ENCODE results near the gene ARHGAP24. TPM values are rescaled to one million over a fixed set of nuclear protein-coding genes. Genes with fewer than 3 reads are reported as not detected.
"Not testable (repeated sequence)": the region's sequence is repeated elsewhere in the genome, so short reads cannot be mapped to it uniquely, and the experiment has no call there.

ARHGAP24 gene
- total RNA-seq, 1 experiment from 2014 or later = 34.6 TPM

DNA sequence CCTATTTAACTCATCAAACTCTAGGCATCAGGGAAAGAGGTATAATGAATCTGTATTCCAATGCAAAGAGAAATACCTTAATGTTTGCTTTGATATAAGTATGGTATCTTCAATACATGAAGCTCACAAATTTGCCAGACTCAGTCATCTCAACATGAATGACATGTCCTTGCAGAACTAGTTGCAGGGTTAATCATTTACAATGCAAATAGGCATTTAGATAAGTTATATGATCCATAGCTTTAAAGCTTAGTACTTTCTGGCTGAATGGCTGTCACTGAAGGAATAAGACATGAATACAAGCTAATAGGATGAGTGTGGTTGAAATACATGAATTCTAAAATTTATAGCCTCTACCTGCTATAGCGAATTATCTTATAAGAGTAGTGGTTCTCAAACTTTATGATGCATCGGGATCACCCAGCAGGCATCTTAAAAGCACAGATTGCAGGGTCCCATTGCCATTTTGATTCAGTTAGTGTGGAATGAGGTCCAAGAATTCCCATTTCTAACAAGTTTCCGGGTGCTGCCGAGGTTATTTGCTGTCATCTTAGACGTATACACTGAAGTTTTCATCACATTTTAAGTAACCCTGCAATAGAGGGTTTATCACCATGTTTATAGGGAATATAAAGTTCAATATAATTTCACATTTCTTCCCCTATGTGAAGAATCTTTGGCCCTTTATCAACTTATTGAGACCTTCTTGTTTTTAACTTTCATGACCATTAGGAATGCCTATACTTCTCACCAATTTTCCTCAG is 439.2 kb downstream of the ARHGAP24 start:
- H3K9me3 ChIP-seq (replicated peaks) = no peaks in the 10 kb centered on the region
- DNase-seq = no peak
- H3K27me3 ChIP-seq = no peaks in the 10 kb centered on the region
- no peaks in the 10 kb centered on the region for H3K36me3 ChIP-seq
- no peaks in the 10 kb centered on the region for H3K4me1 ChIP-seq
- no peak overlapping the region for H3K27ac ChIP-seq
- H3K4me3 ChIP-seq = no peak overlapping the region

DNA sequence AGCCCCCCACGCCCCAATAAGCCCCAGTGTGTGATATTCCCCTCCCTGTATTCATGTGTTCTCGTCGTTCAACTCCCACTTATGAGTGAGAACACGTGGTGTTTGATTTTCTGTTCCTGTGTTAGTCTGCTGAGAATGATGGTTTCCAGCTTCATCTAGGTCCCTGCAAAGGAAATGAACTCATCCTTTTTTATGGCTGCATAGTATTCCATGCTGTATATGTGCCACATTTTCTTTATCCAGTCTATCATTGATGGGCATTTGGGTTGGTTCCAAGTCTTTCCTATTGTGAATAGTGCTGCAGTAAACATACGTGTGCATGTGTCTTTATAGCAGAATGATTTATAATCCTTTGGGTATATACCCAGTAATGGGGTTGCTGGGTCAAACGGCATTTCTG is 440.6 kb downstream of the ARHGAP24 start:
- H3K4me1 ChIP-seq; H3K27ac ChIP-seq; H3K27me3 ChIP-seq; H3K36me3 ChIP-seq; H3K9me3 ChIP-seq (replicated peaks); DNase-seq; H3K4me3 ChIP-seq: not testable (repeated sequence)

DNA sequence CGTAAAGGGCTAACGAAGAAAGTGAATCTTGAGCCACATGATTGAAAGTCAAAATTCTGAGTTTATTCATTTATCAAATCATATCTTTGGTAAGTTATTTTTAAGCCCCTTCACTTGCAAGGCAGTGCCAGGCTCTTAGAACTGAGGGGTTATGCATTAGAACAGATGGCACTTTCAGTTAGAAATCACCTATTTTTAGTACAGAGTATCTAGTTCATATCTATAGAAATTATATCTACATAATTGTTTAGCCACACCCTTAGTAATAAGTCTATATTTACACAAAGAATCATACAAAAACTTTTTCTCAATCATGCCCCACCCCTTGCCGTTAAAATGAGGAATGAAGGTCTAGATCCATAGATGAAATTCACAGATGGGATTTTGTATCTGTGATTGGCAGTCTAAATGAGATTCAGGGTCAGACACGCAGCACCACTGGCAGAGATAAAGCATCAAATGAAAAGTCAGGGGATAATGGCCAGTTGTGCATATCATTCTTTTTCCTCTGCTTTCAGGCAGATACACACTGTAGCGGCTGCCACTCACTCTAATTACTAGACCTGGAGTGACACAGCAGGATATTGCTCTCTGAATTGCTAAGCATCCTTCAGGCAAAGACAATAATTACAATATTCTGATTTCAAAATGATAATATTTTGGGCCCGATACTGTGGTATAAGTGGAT is 444.4 kb downstream of the ARHGAP24 start:
- Histone ChIP-seq H3K4me3 (no peak overlapping the region), H3K4me1 (no peaks in the 10 kb centered on the region), H3K9me3 (replicated peaks) (peaks cover 3% of the 10 kb centered on the region; the same call in 1 of the 2 replicates), H3K36me3 (peaks cover 3% of the 10 kb centered on the region; the same call in 1 of the 2 replicates), H3K27ac (no peak overlapping the region), H3K27me3 (no peaks in the 10 kb centered on the region)
- DNase-seq = no peak

DNA sequence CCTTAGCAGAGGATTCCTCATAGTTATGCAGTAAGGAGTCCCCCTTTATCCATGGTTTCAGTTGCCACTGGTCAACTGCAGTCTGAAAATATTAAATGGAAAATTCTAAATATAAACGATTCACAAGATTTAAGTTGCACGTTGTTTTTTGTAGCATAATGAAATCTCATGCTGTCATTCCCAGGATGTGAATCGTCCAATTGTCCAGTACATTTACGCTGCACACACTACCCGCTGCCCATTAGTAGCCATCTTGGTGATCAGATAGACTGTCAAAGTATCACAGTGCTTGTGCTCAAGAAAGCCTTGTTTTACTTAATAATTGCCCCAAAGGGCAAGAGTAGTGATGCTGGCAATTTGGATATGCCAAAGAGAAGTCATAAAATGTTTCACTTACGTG is 450.1 kb downstream of the ARHGAP24 start:
- Histone ChIP-seq H3K27ac (no peak overlapping the region), H3K9me3 (replicated peaks) (peaks cover 3% of the 10 kb centered on the region; the same call in 1 of the 2 replicates), H3K36me3 (peaks cover 10% of the 10 kb centered on the region), H3K27me3 (no peaks in the 10 kb centered on the region), H3K4me1 (no peaks in the 10 kb centered on the region), H3K4me3 (no peak overlapping the region)
- DNase-seq = no peak

DNA sequence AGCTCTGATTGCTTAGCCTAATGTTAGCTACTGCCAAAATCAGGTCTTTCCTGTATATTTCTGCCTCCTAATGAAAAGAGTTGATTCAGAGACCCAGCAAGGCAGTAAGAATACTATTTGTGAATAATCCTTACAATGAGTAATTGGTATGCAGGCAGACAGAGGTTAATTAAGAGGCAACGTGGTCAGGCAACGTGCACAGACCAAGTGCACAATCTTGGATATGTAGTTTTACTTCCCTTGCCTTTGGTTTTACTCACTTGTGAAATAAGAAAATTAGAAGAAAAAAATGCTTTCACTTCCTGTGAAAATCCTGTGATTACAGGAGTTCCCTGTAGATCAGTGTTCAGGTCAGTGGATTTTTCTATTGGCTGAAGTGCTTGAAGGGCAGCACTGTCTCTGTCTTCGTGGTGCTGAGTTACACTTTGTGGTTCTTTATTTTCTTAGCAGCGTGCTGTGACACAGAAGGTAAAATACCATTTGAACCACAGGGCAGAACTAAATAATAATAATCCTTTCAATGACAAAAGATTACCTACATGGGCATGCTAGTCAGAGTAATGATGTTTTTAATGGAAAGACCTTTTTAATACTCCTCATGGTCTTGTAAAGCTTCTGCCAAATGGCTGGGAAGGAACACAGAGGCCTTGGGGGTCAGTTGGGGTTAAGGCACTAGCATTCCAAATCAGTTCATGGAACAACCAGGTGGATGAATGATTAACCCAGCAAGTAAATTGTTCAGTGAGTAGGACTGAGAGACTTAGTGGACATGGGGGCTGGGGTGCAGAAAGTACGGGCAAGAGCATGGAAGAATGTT is 454.0 kb downstream of the ARHGAP24 start:
- Histone ChIP-seq H3K27me3 (no peaks in the 10 kb centered on the region), H3K36me3 (peaks cover 13% of the 10 kb centered on the region), H3K4me3 (no peak overlapping the region), H3K9me3 (replicated peaks) (no peaks in the 10 kb centered on the region), H3K27ac (no peak overlapping the region), H3K4me1 (no peaks in the 10 kb centered on the region)
- peak in 1 of 2 experiments; percentile 27 for DNase-seq

DNA sequence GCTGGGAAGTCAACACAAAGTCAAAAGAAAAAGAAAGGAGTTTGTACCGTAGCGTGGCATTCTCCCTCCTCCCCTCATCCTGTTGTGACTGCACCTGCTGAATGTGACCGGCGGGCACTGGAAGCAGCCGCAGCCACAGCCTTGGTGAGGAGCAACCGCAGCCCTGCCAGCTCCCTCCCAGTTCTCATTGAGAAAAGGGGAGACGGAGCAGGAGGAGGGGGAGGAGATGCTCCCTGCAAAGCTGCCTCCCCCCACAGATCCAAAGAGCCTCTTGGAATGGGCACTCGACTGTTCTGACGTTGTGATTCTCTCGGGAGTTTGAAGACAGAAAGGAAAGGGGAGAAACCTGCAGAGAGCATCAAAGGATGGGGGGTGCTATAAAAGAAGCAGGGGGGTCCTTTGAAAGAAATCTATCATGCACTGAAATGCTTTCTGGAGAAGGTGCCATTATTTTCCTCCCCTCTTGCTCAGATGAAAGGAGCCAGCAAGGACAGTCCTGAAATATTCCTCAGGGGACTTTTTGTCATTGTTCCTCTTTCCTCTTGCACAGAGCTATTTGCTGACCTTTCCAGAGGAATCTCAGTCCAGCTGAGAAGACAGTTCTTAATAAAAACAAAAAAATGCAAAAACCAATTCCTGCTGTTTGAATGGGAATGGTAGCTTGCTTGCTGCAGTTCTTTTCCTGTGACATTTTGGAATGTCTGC is 455.2 kb downstream of the ARHGAP24 start:
- DNase-seq = no peak
- Histone ChIP-seq H3K27ac (no peak overlapping the region), H3K4me1 (no peaks in the 10 kb centered on the region), H3K27me3 (no peaks in the 10 kb centered on the region), H3K36me3 (peaks cover 4% of the 10 kb centered on the region), H3K4me3 (no peak overlapping the region), H3K9me3 (replicated peaks) (no peaks in the 10 kb centered on the region)

DNA sequence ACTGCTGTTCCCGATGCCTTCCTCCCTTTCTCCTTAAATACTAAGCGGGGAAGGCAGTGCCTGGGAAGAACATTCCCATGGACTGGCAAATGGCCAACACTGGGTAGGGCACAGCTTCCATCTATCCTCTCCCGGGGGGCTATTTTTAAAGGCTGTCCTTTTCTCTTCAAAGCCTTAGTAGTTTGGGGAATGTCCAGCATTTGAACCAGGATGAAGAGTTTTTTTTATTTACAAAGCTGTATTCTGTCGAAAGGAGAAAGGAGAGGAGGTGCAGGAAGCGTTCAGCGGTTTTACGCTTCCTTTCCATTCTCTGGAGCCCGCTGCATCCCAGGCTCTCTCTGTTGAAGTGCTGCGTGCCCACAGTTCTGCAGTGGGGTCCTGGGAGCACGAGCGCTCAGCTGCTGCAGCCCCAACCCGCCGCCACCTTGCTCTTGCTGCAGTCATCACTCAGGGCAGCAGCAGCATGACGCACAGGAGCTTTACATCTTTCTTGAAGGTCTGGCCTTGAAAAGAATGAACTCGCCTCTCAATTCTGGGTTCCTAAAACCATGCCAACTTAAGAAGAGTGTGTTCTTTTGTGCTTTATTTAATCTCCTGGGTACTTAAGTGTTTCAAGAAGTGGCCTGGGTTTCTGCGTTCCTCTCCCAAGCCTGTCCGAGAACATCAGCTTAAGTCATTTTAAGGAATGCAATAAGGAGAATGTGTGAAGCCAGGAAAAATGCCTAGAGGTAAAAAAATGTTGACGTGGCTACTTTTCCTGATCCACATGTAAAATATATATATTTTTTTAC is 457.7 kb downstream of the ARHGAP24 start:
- Histone ChIP-seq H3K36me3 (peaks cover 7% of the 10 kb centered on the region; the same call in 1 of the 2 replicates), H3K9me3 (replicated peaks) (no peaks in the 10 kb centered on the region), H3K4me1 (no peaks in the 10 kb centered on the region), H3K27me3 (no peaks in the 10 kb centered on the region), H3K4me3 (no peak overlapping the region), H3K27ac (no peak overlapping the region)
- peak in 1 of 2 experiments; percentile 20 for DNase-seq

DNA sequence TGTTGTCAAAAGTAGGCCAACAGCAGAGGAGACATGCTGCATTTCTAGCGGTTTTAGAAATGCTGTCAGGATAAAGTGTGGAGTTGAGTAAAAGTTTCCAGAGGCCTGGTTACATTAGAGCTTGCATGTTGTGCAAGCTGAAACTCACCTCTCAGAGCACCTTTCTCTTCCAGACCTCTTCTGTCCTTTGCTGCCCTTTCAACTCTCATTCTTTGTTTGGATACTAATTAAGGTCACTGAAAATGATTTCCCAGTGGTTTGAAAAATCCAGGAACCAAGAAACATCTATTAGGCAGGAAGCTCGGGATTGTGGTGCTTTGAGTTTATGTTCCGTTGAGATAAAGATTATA is 458.3 kb downstream of the ARHGAP24 start:
- Histone ChIP-seq H3K36me3 (peaks cover 7% of the 10 kb centered on the region; the same call in 1 of the 2 replicates), H3K27me3 (no peaks in the 10 kb centered on the region), H3K9me3 (replicated peaks) (no peaks in the 10 kb centered on the region), H3K4me1 (no peaks in the 10 kb centered on the region), H3K27ac (no peak overlapping the region), H3K4me3 (no peak overlapping the region)
- DNase-seq = no peak

DNA sequence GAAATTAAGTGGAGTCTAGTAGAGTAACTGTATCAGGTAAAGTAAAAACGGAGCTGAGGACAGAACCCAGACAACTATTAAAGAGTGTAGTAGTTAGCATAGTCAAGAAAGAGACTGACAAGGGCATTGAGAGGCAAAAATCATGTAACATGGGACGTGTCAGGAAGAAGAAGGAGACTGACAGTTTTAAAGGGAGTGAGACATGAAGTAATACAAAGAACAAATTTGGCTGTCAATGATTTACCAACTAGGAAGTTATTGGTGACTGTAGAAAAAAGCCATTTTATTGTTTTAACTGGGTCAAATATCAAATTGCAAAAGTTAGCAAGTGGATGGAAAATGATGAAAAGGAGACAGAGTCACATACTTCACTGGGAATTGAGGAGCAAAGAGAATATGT is 462.6 kb downstream of the ARHGAP24 start:
- peaks cover 4% of the 10 kb centered on the region; the same call in 1 of the 2 replicates for H3K36me3 ChIP-seq
- H3K27me3 ChIP-seq = no peaks in the 10 kb centered on the region
- no peaks in the 10 kb centered on the region for H3K9me3 ChIP-seq (replicated peaks)
- no peaks in the 10 kb centered on the region for H3K4me1 ChIP-seq
- H3K4me3 ChIP-seq = no peak overlapping the region
- no peak overlapping the region for H3K27ac ChIP-seq
- no peak for DNase-seq

DNA sequence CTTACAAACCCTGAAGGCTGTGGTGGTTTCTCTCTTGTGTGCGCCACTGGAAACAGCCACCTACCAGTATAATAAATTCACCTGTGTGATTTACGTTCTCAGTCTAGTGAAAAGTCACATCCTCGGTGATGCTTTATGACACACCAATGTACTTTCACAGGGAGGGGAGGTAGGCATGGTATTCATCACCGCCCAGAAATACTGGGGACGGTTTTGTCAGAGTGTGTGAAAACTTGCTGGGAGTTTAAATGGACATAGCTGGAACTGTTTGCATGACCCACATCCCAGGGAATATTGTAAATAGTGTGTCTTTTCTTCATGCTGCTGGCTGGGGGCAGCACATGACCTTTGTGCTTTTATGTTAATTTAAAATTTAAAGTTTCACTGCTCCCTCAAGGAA is 463.1 kb downstream of the ARHGAP24 start:
- peaks cover 6% of the 10 kb centered on the region; the same call in 1 of the 2 replicates for H3K36me3 ChIP-seq
- DNase-seq = no peak
- no peaks in the 10 kb centered on the region for H3K27me3 ChIP-seq
- H3K9me3 ChIP-seq (replicated peaks) = no peaks in the 10 kb centered on the region
- no peak overlapping the region for H3K27ac ChIP-seq
- no peaks in the 10 kb centered on the region for H3K4me1 ChIP-seq
- H3K4me3 ChIP-seq = no peak overlapping the region

DNA sequence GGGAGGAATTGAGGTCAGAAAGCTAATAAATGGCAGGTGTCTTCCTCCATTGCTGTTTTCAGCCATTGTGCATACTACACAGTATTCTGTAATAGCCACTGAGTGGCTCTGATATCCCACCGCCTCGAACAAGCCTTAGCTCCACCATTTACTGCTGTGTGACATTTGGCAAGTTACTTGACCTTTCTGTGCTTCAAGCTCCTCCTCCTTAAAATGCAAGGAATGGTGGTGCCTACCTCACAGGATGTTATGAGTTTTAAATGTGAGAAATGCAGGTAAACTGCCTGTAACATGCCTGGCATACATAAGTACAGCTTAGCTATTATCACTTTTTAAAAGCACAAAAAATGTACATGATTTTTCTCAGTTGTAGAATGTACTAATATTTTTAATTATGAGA is 464.0 kb downstream of the ARHGAP24 start:
- H3K27ac ChIP-seq = no peak overlapping the region
- no peaks in the 10 kb centered on the region for H3K4me1 ChIP-seq
- no peaks in the 10 kb centered on the region for H3K9me3 ChIP-seq (replicated peaks)
- no peak overlapping the region for H3K4me3 ChIP-seq
- peaks cover 11% of the 10 kb centered on the region; the same call in 1 of the 2 replicates for H3K36me3 ChIP-seq
- DNase-seq = no peak
- no peaks in the 10 kb centered on the region for H3K27me3 ChIP-seq

DNA sequence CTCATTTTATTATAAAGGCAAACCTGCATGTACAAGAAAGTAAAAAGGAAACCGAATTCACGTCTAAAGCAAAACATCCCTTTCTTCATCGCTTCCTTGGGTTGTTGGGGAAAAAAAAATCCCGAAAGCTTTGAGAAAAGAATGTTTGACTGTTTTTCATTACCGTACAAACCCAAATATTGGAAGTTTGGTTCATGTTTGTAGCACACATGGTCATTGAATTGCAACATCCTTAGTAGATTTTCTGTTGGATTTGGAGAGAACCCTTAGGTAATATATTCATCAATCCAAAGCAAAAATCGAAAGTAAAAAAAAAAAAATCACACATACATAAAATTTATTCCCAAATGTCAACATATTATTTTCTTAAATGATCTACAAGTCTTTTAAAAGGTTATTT is 464.6 kb downstream of the ARHGAP24 start:
- H3K4me1 ChIP-seq = no peaks in the 10 kb centered on the region
- no peak for DNase-seq
- H3K27me3 ChIP-seq = no peaks in the 10 kb centered on the region
- no peak overlapping the region for H3K4me3 ChIP-seq
- no peak overlapping the region for H3K27ac ChIP-seq
- peaks cover 11% of the 10 kb centered on the region; the same call in 1 of the 2 replicates for H3K36me3 ChIP-seq
- no peaks in the 10 kb centered on the region for H3K9me3 ChIP-seq (replicated peaks)

DNA sequence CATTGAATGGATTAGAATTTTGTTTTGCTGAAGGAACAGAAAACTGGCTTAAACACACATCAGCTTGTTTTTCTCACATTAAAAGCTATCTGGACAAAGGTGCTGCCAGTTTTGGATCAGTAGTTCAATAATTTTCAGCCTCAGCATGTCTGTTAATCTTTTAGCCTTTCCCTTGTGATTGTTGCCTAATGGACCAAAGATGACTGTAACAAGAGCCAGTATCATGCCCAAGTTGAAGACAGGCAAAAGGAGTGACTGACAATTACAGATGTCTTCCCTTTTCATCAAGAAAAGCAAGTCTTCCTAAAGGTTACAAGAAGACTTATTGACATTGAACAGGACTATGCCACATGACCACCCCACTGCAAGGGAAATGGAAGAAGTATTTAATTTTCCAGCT is 465.2 kb downstream of the ARHGAP24 start:
- H3K9me3 ChIP-seq (replicated peaks) = no peaks in the 10 kb centered on the region
- no peak for DNase-seq

DNA sequence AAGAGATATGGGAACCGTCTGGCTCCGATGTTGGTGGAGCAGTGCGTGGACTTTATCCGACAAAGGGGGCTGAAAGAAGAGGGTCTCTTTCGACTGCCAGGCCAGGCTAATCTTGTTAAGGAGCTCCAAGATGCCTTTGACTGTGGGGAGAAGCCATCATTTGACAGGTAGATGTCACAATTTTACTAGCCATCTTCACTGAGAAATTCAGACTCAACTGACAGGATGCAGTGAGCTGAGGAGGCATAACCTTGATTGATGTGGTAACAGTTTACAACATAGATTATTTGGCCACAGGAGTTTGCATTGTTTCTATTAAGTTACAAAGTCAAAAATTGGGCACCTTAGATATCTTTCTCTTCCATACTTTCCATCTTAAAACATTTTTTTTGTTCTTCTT is 467.2 kb downstream of the ARHGAP24 start:
- Histone ChIP-seq H3K4me1 (no peaks in the 10 kb centered on the region), H3K36me3 (peaks cover 7% of the 10 kb centered on the region; the same call in 1 of the 2 replicates), H3K9me3 (replicated peaks) (no peaks in the 10 kb centered on the region), H3K27ac (no peak overlapping the region), H3K27me3 (no peaks in the 10 kb centered on the region), H3K4me3 (no peak overlapping the region)
- no peak for DNase-seq

More for the DNA sequence above, 465.2 kb downstream of the ARHGAP24 start:
- H3K4me1 ChIP-seq = no peaks in the 10 kb centered on the region
- peaks cover 11% of the 10 kb centered on the region; the same call in 1 of the 2 replicates for H3K36me3 ChIP-seq
- H3K4me3 ChIP-seq = no peak overlapping the region
- no peak overlapping the region for H3K27ac ChIP-seq
- H3K27me3 ChIP-seq = no peaks in the 10 kb centered on the region
